GM12878 (cell line): ENCODE results near the gene GLG1.

Source experiments
- CEBPB ChIP-seq, 2 experiments: fragments of 150-350 bp in 1 of 2; IDR thresholded peaks; 2 replicates each; pipeline ENCODE4 v1.6.1; 2012 to 2014; ENCODE audit warnings: low read depth in 2 of 2, low read length in 2 of 2, borderline replicate concordance in 1 of 2, inconsistent platforms in 1 of 2
- POLR2A ChIP-seq: IDR thresholded peaks from 2 replicates; pipeline ENCODE4 v1.6.1; 2011; ENCODE audit warnings: low read depth, mild to moderate bottlenecking, low read length
- ZBTB11 ChIP-seq: fragments of 450-650 bp; formaldehyde crosslinking; IDR thresholded peaks from 2 replicates; pipeline ENCODE4 v1.5.0; 2022; ENCODE audit warnings: mild to moderate bottlenecking, missing genetic modification characterization

DNA sequence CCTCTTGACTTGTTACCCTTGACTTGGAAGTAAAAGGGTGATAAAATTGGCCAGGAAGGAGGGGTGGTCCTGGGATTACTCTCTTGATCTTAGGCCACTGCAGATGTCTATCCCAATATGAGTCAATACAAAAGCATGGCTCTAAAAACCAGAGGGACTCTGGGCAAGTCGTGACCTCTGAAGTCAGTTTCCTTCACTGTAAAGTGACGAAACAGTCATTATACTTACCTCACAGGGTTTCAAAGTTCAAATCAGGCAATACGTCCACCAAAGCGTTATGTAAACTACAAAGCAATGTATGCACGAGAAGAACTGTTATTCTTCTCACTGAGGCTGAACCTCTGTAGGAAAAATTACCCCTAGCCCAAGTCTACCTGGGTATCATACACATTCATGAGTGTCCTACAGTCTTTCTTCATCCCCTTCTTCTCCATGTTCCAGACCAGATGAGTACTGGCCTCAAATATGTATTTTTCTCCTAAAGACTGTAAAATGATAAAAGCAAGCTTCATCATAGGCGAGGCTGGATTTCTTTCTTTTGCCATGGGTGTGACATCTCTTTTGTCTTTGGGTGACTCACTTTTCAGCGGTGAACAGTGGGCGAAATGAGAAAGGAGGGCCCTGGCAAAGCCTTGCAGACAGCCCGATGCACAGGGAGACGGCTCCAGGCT is 151.2 kb downstream of the GLG1 start:
- TF ChIP-seq POLR2A (no peak), CEBPB (IDR thresholded peaks at IDR 0.05; ENCODE audit: borderline replicate concordance in 1 of 2, low read depth in 2 of 2, low read length in 2 of 2) (no peak), ZBTB11 (CRISPR knock-in tag) (no peak)
